Glutamatergic neuron (in vitro differentiated cells): ENCODE results near the gene UTP15. TPM values are rescaled to one million over a fixed set of nuclear protein-coding genes. Genes with fewer than 3 reads are reported as not detected.

ENCODE experiments used
- DNase-seq: peaks from one replicate; pipeline ENCODE4 v3.0.0; 2022
- H3K27ac Mint-ChIP-seq: one replicate; pipeline ENCODE4 v1.8.0; 2020; ENCODE audit warnings: mild to moderate bottlenecking, mixed read lengths, inconsistent platforms; ENCODE audit not compliant: unreplicated experiment
- H3K27me3 Mint-ChIP-seq: one replicate; pipeline ENCODE4 v1.8.0; 2020; ENCODE audit warnings: mild to moderate bottlenecking, moderate library complexity, mixed read lengths, inconsistent platforms; ENCODE audit not compliant: unreplicated experiment
- H3K36me3 Mint-ChIP-seq: one replicate; pipeline ENCODE4 v1.8.0; 2020; ENCODE audit warnings: mild to moderate bottlenecking, mixed read lengths, inconsistent platforms; ENCODE audit not compliant: unreplicated experiment
- H3K4me1 Mint-ChIP-seq: one replicate; pipeline ENCODE4 v1.8.0; 2020; ENCODE audit warnings: mild to moderate bottlenecking, low read depth, mixed read lengths, inconsistent platforms; ENCODE audit not compliant: unreplicated experiment
- H3K4me3 Mint-ChIP-seq: one replicate; pipeline ENCODE4 v1.8.0; 2020; ENCODE audit warnings: mild to moderate bottlenecking, mixed read lengths, inconsistent platforms; ENCODE audit not compliant: unreplicated experiment
- H3K9me3 Mint-ChIP-seq: one replicate; pipeline ENCODE4 v1.8.0; 2020; ENCODE audit warnings: mild to moderate bottlenecking, moderate library complexity, mixed read lengths, inconsistent platforms; ENCODE audit not compliant: unreplicated experiment
- CTCF ChIP-seq: fragments of 200-600 bp; sonication (generic); IDR thresholded peaks from one replicate; pipeline ENCODE4 v1.5.0; 2021; ENCODE audit not compliant: partially characterized antibody, unreplicated experiment
- total RNA-seq: library from RNA; stranded (reverse); fragmentation: NEBNext Ultra II Directional; extraction: Animal tissue kit (Norgen Biotek cat#: 25700); gene quantifications from one replicate; pipeline ENCODE4 v1.2.1, GENCODE V29; 2021; ENCODE audit not compliant: unreplicated experiment

The UTP15 gene
- total RNA-seq, 1 donor from 2014 or later: 19.4 TPM

DNA sequence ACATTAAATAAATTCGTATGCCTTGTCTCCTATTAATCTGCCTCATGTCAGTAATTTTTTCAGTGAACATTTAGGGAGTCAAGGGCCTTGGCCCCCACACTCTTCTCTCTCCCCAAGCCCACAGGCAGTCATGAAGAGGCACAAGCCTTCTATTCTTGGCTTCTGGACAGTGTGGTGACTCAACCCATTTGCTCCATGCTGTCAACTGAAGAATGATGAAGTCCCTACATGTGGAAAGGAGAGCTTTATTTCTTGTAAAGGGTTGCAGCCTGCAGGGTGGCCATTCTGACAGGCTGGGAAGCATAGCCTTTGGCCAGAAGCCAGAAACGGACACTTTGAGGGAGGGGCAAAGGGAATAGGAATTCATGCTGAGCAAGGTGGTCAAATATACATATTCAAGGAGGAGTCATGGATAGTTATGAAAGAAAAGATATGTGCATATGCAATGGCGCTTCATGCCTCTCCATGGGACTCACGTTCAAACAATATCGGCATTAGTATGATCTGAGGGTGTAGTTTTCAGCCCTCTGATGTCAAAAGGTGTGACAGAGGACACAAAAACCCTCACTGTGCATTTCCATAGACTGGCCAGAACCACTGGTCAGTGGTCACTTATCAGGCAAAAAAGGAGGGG lies 31.4 kb upstream of the UTP15 start:
- DNase-seq: no peak
- no peak for TF ChIP-seq CTCF
- Mint-ChIP-seq H3K36me3 (no peaks in the 10 kb centered on the region), H3K4me3 (no peak overlapping the region), H3K4me1 (no peaks in the 10 kb centered on the region), H3K27ac (no peak overlapping the region), H3K27me3 (peaks cover 2% of the 10 kb centered on the region), H3K9me3 (peaks cover 9% of the 10 kb centered on the region)

DNA sequence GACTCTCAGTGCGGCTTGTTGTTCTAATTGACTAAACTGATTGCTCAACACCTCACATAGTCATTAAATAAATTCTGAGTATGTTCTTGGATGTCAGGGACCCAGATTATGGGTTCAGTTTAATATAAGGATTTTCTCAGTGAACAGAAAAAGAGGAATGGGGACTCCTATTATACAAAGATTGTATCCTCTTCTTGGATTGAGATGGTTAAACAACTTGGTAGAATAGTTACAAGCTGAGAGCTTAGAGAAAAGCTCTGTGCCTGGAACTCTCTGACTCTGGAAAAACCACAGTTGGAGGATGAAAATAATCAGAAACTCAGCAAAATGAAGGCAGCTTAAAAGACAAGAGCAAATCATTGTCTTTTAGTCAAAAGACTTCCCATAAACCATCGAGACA lies 30.6 kb upstream of the UTP15 start:
- Mint-ChIP-seq H3K4me3 (no peak overlapping the region), H3K4me1 (no peaks in the 10 kb centered on the region), H3K9me3 (peaks cover 9% of the 10 kb centered on the region), H3K36me3 (no peaks in the 10 kb centered on the region), H3K27ac (no peak overlapping the region), H3K27me3 (peaks cover 2% of the 10 kb centered on the region)
- DNase-seq: no peak
- no peak for TF ChIP-seq CTCF

DNA sequence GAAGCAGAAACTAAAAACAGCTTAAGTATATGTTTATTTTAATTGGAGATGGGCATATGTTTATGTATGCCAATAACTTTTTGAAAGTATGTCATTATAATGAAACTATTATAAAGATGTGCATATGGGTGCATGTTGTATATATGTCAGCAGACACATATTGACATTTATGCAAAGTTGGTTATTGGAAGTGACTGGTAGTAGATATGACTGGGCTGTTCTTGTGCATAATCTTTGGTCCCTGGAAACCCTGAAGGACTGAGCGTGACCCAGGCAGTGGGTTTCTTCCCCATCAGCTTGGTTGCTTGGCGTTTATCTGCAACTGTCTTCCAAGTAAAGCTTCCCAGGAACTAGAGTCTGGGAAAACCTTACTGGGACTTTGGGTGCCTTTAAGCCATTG lies 25.8 kb upstream of the UTP15 start:
- no peak for DNase-seq
- TF ChIP-seq CTCF: no peak
- peaks cover 2% of the 10 kb centered on the region for H3K27me3 Mint-ChIP-seq
- no peak overlapping the region for H3K4me3 Mint-ChIP-seq
- peaks cover 3% of the 10 kb centered on the region for H3K9me3 Mint-ChIP-seq
- no peak overlapping the region for H3K27ac Mint-ChIP-seq
- no peaks in the 10 kb centered on the region for H3K36me3 Mint-ChIP-seq
- H3K4me1 Mint-ChIP-seq: peaks cover 5% of the 10 kb centered on the region

DNA sequence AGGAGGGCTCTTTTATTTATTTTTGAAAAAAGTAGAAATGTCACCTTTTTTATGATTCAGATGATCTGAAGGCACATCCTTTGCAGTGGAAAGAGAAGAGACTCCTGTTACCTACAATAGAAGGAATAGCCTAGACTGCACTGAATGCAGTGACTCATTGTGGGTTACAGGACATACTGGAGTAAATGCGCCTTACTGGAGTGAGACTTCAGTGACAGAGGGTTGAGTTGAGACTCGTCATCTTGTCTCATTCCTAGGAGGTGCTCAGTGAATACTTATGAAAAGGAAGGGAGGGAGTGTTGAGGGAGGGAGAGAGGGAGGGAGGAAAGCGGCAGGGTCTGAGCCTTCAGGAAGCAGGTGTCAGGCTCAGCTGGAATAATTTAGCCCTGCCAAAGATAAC lies 25.4 kb upstream of the UTP15 start:
- no peaks in the 10 kb centered on the region for H3K36me3 Mint-ChIP-seq
- H3K27me3 Mint-ChIP-seq: peaks cover 2% of the 10 kb centered on the region
- DNase-seq: no peak
- H3K4me3 Mint-ChIP-seq: no peak overlapping the region
- peaks cover 3% of the 10 kb centered on the region for H3K9me3 Mint-ChIP-seq
- no peak overlapping the region for H3K27ac Mint-ChIP-seq
- TF ChIP-seq CTCF: no peak
- H3K4me1 Mint-ChIP-seq: peaks cover 6% of the 10 kb centered on the region

GRCh38 chr5:73542020-73542419 lies 23.5 kb upstream of the UTP15 start:
- no peak for TF ChIP-seq CTCF
- Mint-ChIP-seq H3K9me3 (peaks cover 1% of the 10 kb centered on the region), H3K36me3 (no peaks in the 10 kb centered on the region), H3K27ac (no peak overlapping the region), H3K4me1 (peaks cover 10% of the 10 kb centered on the region), H3K27me3 (peaks cover 2% of the 10 kb centered on the region), H3K4me3 (no peak overlapping the region)
- no peak for DNase-seq
